Erythroblast (primary cell): ENCODE data around the gene FOXJ3.

ENCODE experiments used
- GATA1 ChIP-seq: IDR thresholded peaks from 2 replicates; pipeline ENCODE4 v1.6.1; 2011; ENCODE audit warnings: low read depth, mild to moderate bottlenecking, control low read depth, low read length, moderate library complexity
- POLR2A ChIP-seq: IDR thresholded peaks from 2 replicates; pipeline ENCODE4 v1.6.1; 2011; ENCODE audit warnings: mild to moderate bottlenecking, low read length

GRCh38 chr1:42173961-42174735 lies 160.9 kb downstream of the FOXJ3 start:
- no peak for TF ChIP-seq POLR2A
- TF ChIP-seq GATA1 = no peak
